H9 (cell line): ENCODE data around the gene LNP1. TPM values are rescaled to one million over a fixed set of nuclear protein-coding genes. Genes with fewer than 3 reads are reported as not detected.
"Not testable (repeated sequence)": the region's sequence is repeated elsewhere in the genome, so short reads cannot be mapped to it uniquely, and the experiment has no call there.

ENCODE experiments used
- DNase-seq: peaks from one replicate; pipeline ENCODE4 v3.0.0-alpha.2; 2017
- H2AFZ ChIP-seq: one replicate; pipeline ENCODE4 v1.6.1; 2013; ENCODE audit warnings: mild to moderate bottlenecking, low read length, control low read depth, moderate library complexity
- H2AK5ac ChIP-seq: 2 replicates; pipeline ENCODE4 v1.6.1; 2013; ENCODE audit warnings: low read length, control low read depth, mixed read lengths; ENCODE audit not compliant: insufficient read length
- H2BK120ac ChIP-seq: one replicate; pipeline ENCODE4 v1.6.1; 2013; ENCODE audit warnings: low read depth, mild to moderate bottlenecking, low read length, control low read depth, inconsistent platforms; ENCODE audit not compliant: poor library complexity, severe bottlenecking
- H2BK12ac ChIP-seq: 2 replicates; pipeline ENCODE4 v1.6.1; 2013; ENCODE audit warnings: low read length, control low read depth, mixed read lengths, low read depth; ENCODE audit not compliant: insufficient read length
- H2BK15ac ChIP-seq: 2 replicates; pipeline ENCODE4 v1.6.1; 2013; ENCODE audit warnings: low read depth, low read length, control low read depth
- H2BK20ac ChIP-seq: one replicate; pipeline ENCODE4 v1.6.1; 2013; ENCODE audit warnings: low read depth, mild to moderate bottlenecking, low read length, control low read depth, inconsistent platforms; ENCODE audit not compliant: poor library complexity, severe bottlenecking
- H2BK5ac ChIP-seq: 2 replicates; pipeline ENCODE4 v1.6.1; 2013; ENCODE audit warnings: low read length, control low read depth, mixed read lengths; ENCODE audit not compliant: insufficient read length
- H3K14ac ChIP-seq: 2 replicates; pipeline ENCODE4 v1.6.1; 2013; ENCODE audit warnings: low read length, control low read depth; ENCODE audit not compliant: insufficient read depth
- H3K18ac ChIP-seq: 2 replicates; pipeline ENCODE4 v1.6.1; 2013; ENCODE audit warnings: low read depth, mild to moderate bottlenecking, mixed read lengths, low read length, control low read depth; ENCODE audit not compliant: insufficient read length
- H3K23ac ChIP-seq: 2 replicates; pipeline ENCODE4 v1.6.1; 2013; ENCODE audit warnings: low read length, control low read depth, mixed read lengths, low read depth; ENCODE audit not compliant: insufficient read length
- H3K23me2 ChIP-seq: 2 replicates; pipeline ENCODE4 v1.6.1; 2013; ENCODE audit warnings: low read depth, mild to moderate bottlenecking, mixed read lengths, low read length, control low read depth; ENCODE audit not compliant: insufficient read length, poor library complexity, severe bottlenecking
- H3K27ac ChIP-seq: 2 replicates; pipeline ENCODE4 v1.5.1; 2013; ENCODE audit warnings: low read length, control low read depth, mixed read lengths, low read depth; ENCODE audit not compliant: insufficient read length
- H3K27me3 ChIP-seq: 2 replicates; pipeline ENCODE4 v1.6.1; 2013; ENCODE audit warnings: low read length, control low read depth, inconsistent platforms; ENCODE audit not compliant: insufficient read depth
- H3K4ac ChIP-seq: 2 replicates; pipeline ENCODE4 v1.6.1; 2013; ENCODE audit warnings: low read depth, mild to moderate bottlenecking, control low read depth, inconsistent platforms, low read length, moderate library complexity
- H3K4me1 ChIP-seq: 2 replicates; pipeline ENCODE4 v1.6.1; 2013; ENCODE audit warnings: low read length, control low read depth, inconsistent platforms; ENCODE audit not compliant: insufficient read depth
- H3K4me2 ChIP-seq: 2 replicates; pipeline ENCODE4 v1.6.1; 2013; ENCODE audit warnings: low read length, control low read depth, mixed read lengths; ENCODE audit not compliant: insufficient read length, insufficient read depth
- H3K56ac ChIP-seq: 2 replicates; pipeline ENCODE4 v1.6.1; 2013; ENCODE audit warnings: low read depth, mild to moderate bottlenecking, mixed read lengths, low read length, control low read depth; ENCODE audit not compliant: insufficient read length
- H3K79me1 ChIP-seq: 2 replicates; pipeline ENCODE4 v1.6.1; 2013; ENCODE audit warnings: low read depth, mild to moderate bottlenecking, moderate library complexity, low read length, control low read depth, inconsistent platforms; ENCODE audit not compliant: insufficient read depth, poor library complexity, severe bottlenecking
- H3K79me2 ChIP-seq: 2 replicates; pipeline ENCODE4 v1.6.1; 2013; ENCODE audit warnings: low read length, control low read depth, inconsistent platforms; ENCODE audit not compliant: insufficient read depth
- H3K9ac ChIP-seq: 2 replicates; pipeline ENCODE4 v1.6.1; 2013; ENCODE audit warnings: low read length, control low read depth, mixed read lengths; ENCODE audit not compliant: insufficient read length; ENCODE audit errors: extremely low read depth
- H3K9me3 ChIP-seq: one replicate; pipeline ENCODE4 v1.6.1; 2013; ENCODE audit warnings: low read depth, low read length, inconsistent platforms; ENCODE audit not compliant: control insufficient read depth
- H3T11ph ChIP-seq: one replicate; pipeline ENCODE4 v1.6.1; 2013; ENCODE audit warnings: mild to moderate bottlenecking, low read length, control low read depth, inconsistent platforms
- H4K20me1 ChIP-seq: one replicate; pipeline ENCODE4 v1.6.1; 2013; ENCODE audit not compliant: control insufficient read depth, insufficient read length, insufficient read depth
- H4K5ac ChIP-seq: 2 replicates; pipeline ENCODE4 v1.6.1; 2013; ENCODE audit warnings: low read depth, mild to moderate bottlenecking, mixed read lengths, low read length, control low read depth; ENCODE audit not compliant: insufficient read length
- H4K8ac ChIP-seq: replicated peaks from 2 replicates; pipeline ENCODE4 v1.6.1; 2013; ENCODE audit warnings: low read length, control low read depth, mixed read lengths, low read depth; ENCODE audit not compliant: insufficient read length
- H4K91ac ChIP-seq: 2 replicates; pipeline ENCODE4 v1.6.1; 2013; ENCODE audit warnings: low read depth, mild to moderate bottlenecking, moderate library complexity, mixed read lengths, low read length, control low read depth; ENCODE audit not compliant: insufficient read length
- H3K27ac Mint-ChIP-seq, 3 experiments: 2 replicates in 2 of 3; 3 replicates in 1 of 3; pipeline ENCODE4 v1.8.0; 2020 to 2021; ENCODE audit warnings: mixed read lengths in 3 of 3, mild to moderate bottlenecking in 1 of 3, moderate library complexity in 1 of 3
- H3K27me3 Mint-ChIP-seq: 2 replicates; pipeline ENCODE4 v1.8.0; 2021; ENCODE audit warnings: low read depth, mild to moderate bottlenecking, moderate library complexity, mixed read lengths
- H3K36me3 Mint-ChIP-seq, 3 experiments: 2 replicates in 2 of 3; 3 replicates in 1 of 3; pipeline ENCODE4 v1.8.0; 2020 to 2021; ENCODE audit warnings: low read depth in 3 of 3, mixed read lengths in 3 of 3; ENCODE audit not compliant: insufficient read depth in 1 of 3
- H3K4me1 Mint-ChIP-seq, 2 experiments: 2 replicates each; pipeline ENCODE4 v1.8.0; 2020; ENCODE audit warnings: mixed read lengths in 2 of 2
- H3K4me3 Mint-ChIP-seq, 2 experiments: 2 replicates in 1 of 2; 3 replicates in 1 of 2; pipeline ENCODE4 v1.8.0; 2020 to 2021; ENCODE audit warnings: mild to moderate bottlenecking in 2 of 2, mixed read lengths in 2 of 2, moderate library complexity in 1 of 2
- H3K9me3 Mint-ChIP-seq, 2 experiments: 2 replicates in 1 of 2; 3 replicates in 1 of 2; pipeline ENCODE4 v1.8.0; 2020; ENCODE audit warnings: mild to moderate bottlenecking in 2 of 2, mixed read lengths in 2 of 2, moderate library complexity in 1 of 2
- WGBS: extraction: QIAGEN DNeasy Blood & Tissue Kit; methylation state at CpG from one replicate; pipeline ENCODE4 v1.1.7; 2013; ENCODE audit warnings: missing lambda C conversion rate, low lambda C conversion rate, mixed read lengths; ENCODE audit not compliant: insufficient read length; ENCODE audit errors: extremely low coverage; 5-methylcytosine and 5-hydroxymethylcytosine counted together
- total RNA-seq: library from RNA; stranded (reverse); gene quantifications from 2 replicates; pipeline ENCODE4 v1.2.1, GENCODE V29; 2021

The LNP1 gene
- total RNA-seq, 1 experiment from 2014 or later = 4.1 TPM

DNA sequence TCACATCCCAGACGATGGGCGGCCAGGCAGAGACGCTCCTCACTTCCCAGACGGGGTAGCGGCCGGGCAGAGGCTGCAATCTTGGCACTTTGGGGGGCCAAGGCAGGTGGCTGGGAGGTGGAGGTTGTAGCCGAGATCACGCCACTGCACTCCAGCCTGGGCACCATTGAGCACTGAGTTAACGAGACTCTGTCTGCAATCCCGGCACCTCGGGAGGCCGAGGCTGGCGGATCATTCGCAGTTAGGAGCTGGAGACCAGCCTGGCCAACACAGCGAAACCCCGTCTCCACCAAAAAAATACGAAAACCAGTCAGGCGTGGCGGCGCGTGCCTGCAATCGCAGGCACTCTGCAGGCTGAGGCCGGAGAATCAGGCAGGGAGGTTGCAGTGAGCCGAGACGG, 77.2 kb downstream of the LNP1 start:
- peaks cover 17 to 20% of the 10 kb centered on the region in 2 experiments for H3K9me3 Mint-ChIP-seq
- H3K79me2 ChIP-seq, H4K20me1 ChIP-seq, H2BK12ac ChIP-seq, H3K27ac Mint-ChIP-seq, H3K14ac ChIP-seq, H3K79me1 ChIP-seq, H3K27me3 Mint-ChIP-seq, H3K27me3 ChIP-seq, H4K5ac ChIP-seq, H2BK20ac ChIP-seq, H3K4me1 Mint-ChIP-seq, DNase-seq, H3K27ac ChIP-seq, H3K23me2 ChIP-seq, H3K4me1 ChIP-seq, H4K91ac ChIP-seq, H3K9me3 ChIP-seq, H2BK15ac ChIP-seq, H3K4me2 ChIP-seq, H2BK120ac ChIP-seq, H3K56ac ChIP-seq, H3T11ph ChIP-seq, H3K4me3 Mint-ChIP-seq, H3K18ac ChIP-seq, H3K9ac ChIP-seq, H3K4ac ChIP-seq, H3K36me3 Mint-ChIP-seq, H4K8ac ChIP-seq, H2BK5ac ChIP-seq, H3K23ac ChIP-seq, H2AK5ac ChIP-seq, H2AFZ ChIP-seq: not testable (repeated sequence)
- WGBS = no CpG with 5 or more reads among the region's 25 CpGs
